ENCODE measurements around the gene NFIC. TPM values are rescaled to one million over a fixed set of nuclear protein-coding genes. Genes with fewer than 3 reads are reported as not detected.

Gene NFIC
- polyA plus RNA-seq, 1 donor from 2014 or later, result 0.24 TPM

GRCh38 chr19:3479177-3479833, 112.9 kb downstream of the NFIC start:
- H3K27me3 ChIP-seq (ENCODE audit: insufficient read depth, low read depth, low read length), result peaks cover 7% of the 10 kb centered on the region
- H3K36me3 ChIP-seq (ENCODE audit: insufficient read depth, low read length), result no peaks in the 10 kb centered on the region
- no peak overlapping the region for H2AFZ ChIP-seq (ENCODE audit: low read depth, low read length)
- no peaks in the 10 kb centered on the region for H3F3A ChIP-seq (ENCODE audit: insufficient read depth, low read length, poor library complexity, severe bottlenecking)
- TF ChIP-seq SMC3 (conservative IDR thresholded peaks at IDR 0.05; ENCODE audit: poor library complexity), result no peak
- no peak for TF ChIP-seq REST (IDR thresholded peaks at IDR 0.05; ENCODE audit: borderline replicate concordance)
- no peak for TF ChIP-seq RAD21 (conservative IDR thresholded peaks at IDR 0.05)
- no peak for TF ChIP-seq TAF1 (IDR thresholded peaks at IDR 0.05; ENCODE audit: low read depth)
- no peak overlapping the region for H3K4me2 ChIP-seq (ENCODE audit: low read length)
- H3K9me3 ChIP-seq (ENCODE audit: low read length), result no peaks in the 10 kb centered on the region
- H3K4me3 ChIP-seq (ENCODE audit: low read length), result no peak overlapping the region
- no peak overlapping the region for H3K27ac ChIP-seq (ENCODE audit: low read length)
- H3K79me2 ChIP-seq (replicated peaks; ENCODE audit: insufficient read depth, low read length), result no peaks in the 10 kb centered on the region
- H3K9ac ChIP-seq (ENCODE audit: low read length), result no peak overlapping the region
- H3K9me2 ChIP-seq (ENCODE audit: insufficient read depth, low read length), result no peaks in the 10 kb centered on the region
- H4K20me1 ChIP-seq (ENCODE audit: insufficient read depth), result no peaks in the 10 kb centered on the region

- Histone ChIP-seq H3K9me3 (ENCODE audit: low read length) (no peaks in the 10 kb centered on the region), H4K20me1 (ENCODE audit: insufficient read depth) (no peaks in the 10 kb centered on the region), H3K27ac (ENCODE audit: low read length) (no peak overlapping the region), H3K36me3 (ENCODE audit: insufficient read depth, low read length) (no peaks in the 10 kb centered on the region), H3K9me2 (ENCODE audit: insufficient read depth, low read length) (no peaks in the 10 kb centered on the region), H3K79me2 (replicated peaks; ENCODE audit: insufficient read depth, low read length) (no peaks in the 10 kb centered on the region), H3K4me3 (ENCODE audit: low read length) (no peak overlapping the region), H3K4me2 (ENCODE audit: low read length) (no peak overlapping the region), H3F3A (ENCODE audit: insufficient read depth, low read length, poor library complexity, severe bottlenecking) (no peaks in the 10 kb centered on the region), H3K27me3 (ENCODE audit: insufficient read depth, low read depth, low read length) (peaks cover 7% of the 10 kb centered on the region), H3K9ac (ENCODE audit: low read length) (no peak overlapping the region), H2AFZ (ENCODE audit: low read depth, low read length) (no peak overlapping the region)
- TF ChIP-seq TAF1 (IDR thresholded peaks at IDR 0.05; ENCODE audit: low read depth) (no peak), POLR2AphosphoS5 (IDR thresholded peaks at IDR 0.05) (no peak), MXI1 (conservative IDR thresholded peaks at IDR 0.05; ENCODE audit: poor library complexity, severe bottlenecking) (no peak), RAD21 (conservative IDR thresholded peaks at IDR 0.05) (no peak)
Measured at GRCh38 chr19:3479834-3480215, 113.4 kb downstream of the NFIC start.

GRCh38 chr19:3480383-3481091, 114.2 kb downstream of the NFIC start, which contains the start of gene SMIM24:
Gene SMIM24, minus strand, starts transcription at chr19:3480525. Its CDS starts 62 bp downstream, at chr19:3480463.
- peaks cover 7% of the 10 kb centered on the region for H3K27me3 ChIP-seq (ENCODE audit: insufficient read depth, low read depth, low read length)
- H3K9me3 ChIP-seq (ENCODE audit: low read length), result no peaks in the 10 kb centered on the region
- H3K27ac ChIP-seq (ENCODE audit: low read length), result no peak within 1 kb of the TSS
- no peaks in the 10 kb centered on the region for H3F3A ChIP-seq (ENCODE audit: insufficient read depth, low read length, poor library complexity, severe bottlenecking)
- H3K4me2 ChIP-seq (ENCODE audit: low read length), result no peak within 1 kb of the TSS
- no peak within 1 kb of the TSS for H3K4me3 ChIP-seq (ENCODE audit: low read length)
- no peak within 1 kb of the TSS for H3K9ac ChIP-seq (ENCODE audit: low read length)
- H3K9me2 ChIP-seq (ENCODE audit: insufficient read depth, low read length), result no peaks in the 10 kb centered on the region
- no peaks in the 10 kb centered on the region for H4K20me1 ChIP-seq (ENCODE audit: insufficient read depth)
- no peaks in the 10 kb centered on the region for H3K79me2 ChIP-seq (replicated peaks; ENCODE audit: insufficient read depth, low read length)
- no peaks in the 10 kb centered on the region for H3K36me3 ChIP-seq (ENCODE audit: insufficient read depth, low read length)
- TF ChIP-seq EP300 (conservative IDR thresholded peaks at IDR 0.05; ENCODE audit: poor library complexity, severe bottlenecking) (no peak), CTCF (IDR thresholded peaks at IDR 0.05; ENCODE audit: poor library complexity, severe bottlenecking) (no peak), EZH2 (IDR thresholded peaks at IDR 0.05; ENCODE audit: borderline replicate concordance, insufficient read depth, low read length, poor library complexity, severe bottlenecking) (no peak), SMC3 (conservative IDR thresholded peaks at IDR 0.05; ENCODE audit: poor library complexity) (no peak), TAF1 (IDR thresholded peaks at IDR 0.05; ENCODE audit: low read depth) (no peak), RAD21 (conservative IDR thresholded peaks at IDR 0.05) (no peak), POLR2AphosphoS5 (IDR thresholded peaks at IDR 0.05) (no peak), REST (IDR thresholded peaks at IDR 0.05; ENCODE audit: borderline replicate concordance) (no peak)
- H2AFZ ChIP-seq (ENCODE audit: low read depth, low read length), result no peak within 1 kb of the TSS
